ENCODE results near the gene RLN1.
A peak's percentile ranks its signal among the peaks of the same experiment; 100 is the strongest.
"Not testable (repeated sequence)": the region's sequence is repeated elsewhere in the genome, so short reads cannot be mapped to it uniquely, and the experiment has no call there.

RLN1 gene

DNA sequence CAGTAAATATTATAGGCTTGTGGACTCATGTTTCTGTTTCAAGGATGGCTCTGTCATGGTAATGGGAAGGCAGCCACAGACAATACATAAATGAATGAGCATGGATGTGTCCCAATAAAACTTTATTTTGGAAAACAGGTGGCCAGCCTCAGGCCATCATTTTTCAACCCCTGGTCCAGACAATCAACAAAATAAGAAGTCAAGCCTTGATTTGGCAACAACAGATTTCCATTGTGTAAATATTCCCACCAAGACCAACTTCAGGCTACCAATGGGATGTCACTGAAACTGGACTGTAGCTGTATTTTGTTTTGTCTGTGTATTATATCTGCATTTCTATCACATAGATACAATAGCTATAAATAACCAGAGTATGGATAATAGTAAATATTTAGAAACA is 20.7 kb upstream of the RLN1 start:
- no peaks in the 10 kb centered on the region for H3K27me3 ChIP-seq (ENCODE audit: control insufficient read depth, insufficient read depth, low read length)
- DNase-seq (ENCODE audit: low read depth, low spot score) = no peak
- no peaks in the 10 kb centered on the region for H3K36me3 ChIP-seq (ENCODE audit: control insufficient read depth, insufficient read depth, low read length)
- no peaks in the 10 kb centered on the region for H3K9me3 ChIP-seq (ENCODE audit: control insufficient read depth, insufficient read depth, low read length)
- no peaks in the 10 kb centered on the region for H3K4me1 ChIP-seq (ENCODE audit: control insufficient read depth, insufficient read depth, low read length)
- H3K27ac ChIP-seq (ENCODE audit: low read length) = no peak overlapping the region
- no peak overlapping the region for H3K4me3 ChIP-seq (ENCODE audit: low read length)

DNA sequence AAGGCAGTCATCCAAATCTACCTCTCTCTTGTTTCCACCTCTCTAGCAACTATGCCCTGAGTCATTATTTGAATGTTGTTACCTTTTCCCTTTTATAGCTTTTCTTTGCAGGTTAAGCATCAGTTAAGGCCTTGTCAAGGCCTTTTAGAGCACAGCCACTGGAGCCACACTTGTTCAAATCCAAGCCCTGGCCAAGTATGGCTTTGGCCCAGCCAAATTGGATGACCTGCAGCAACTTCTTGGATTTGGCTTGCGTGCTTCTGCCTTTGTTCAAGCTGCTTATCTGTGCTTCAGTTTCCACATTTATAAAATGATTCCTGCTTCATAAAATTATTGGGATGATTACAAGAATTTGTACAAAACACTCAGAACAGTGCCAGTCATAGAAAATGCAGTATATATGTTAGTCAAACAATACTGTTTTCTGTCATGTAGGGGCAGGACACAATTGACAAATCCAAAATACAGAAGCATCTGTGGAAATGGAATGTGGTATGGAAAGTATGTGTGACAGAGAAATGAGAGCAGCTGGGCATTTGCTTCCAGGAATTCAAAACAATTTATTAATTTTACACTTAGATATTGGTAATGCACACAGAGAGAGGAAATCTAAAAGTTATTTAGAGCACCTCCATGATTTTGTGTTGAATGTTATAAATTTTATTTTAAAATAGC is 17.9 kb upstream of the RLN1 start:
- Histone ChIP-seq H3K27me3 (ENCODE audit: control insufficient read depth, insufficient read depth, low read length) (no peaks in the 10 kb centered on the region), H3K36me3 (ENCODE audit: control insufficient read depth, insufficient read depth, low read length) (no peaks in the 10 kb centered on the region), H3K9me3 (ENCODE audit: control insufficient read depth, insufficient read depth, low read length) (no peaks in the 10 kb centered on the region), H3K27ac (ENCODE audit: low read length) (no peak overlapping the region), H3K4me1 (ENCODE audit: control insufficient read depth, insufficient read depth, low read length) (no peaks in the 10 kb centered on the region), H3K4me3 (ENCODE audit: low read length) (no peak overlapping the region)
- no CpG with 5 or more reads among the region's 1 CpG for WGBS (ENCODE audit: insufficient coverage, insufficient read length)
- DNase-seq (ENCODE audit: low read depth, low spot score) = no peak

- no peak for DNase-seq (ENCODE audit: low read depth, low spot score)
- Histone ChIP-seq H3K27me3 (ENCODE audit: control insufficient read depth, insufficient read depth, low read length) (no peaks in the 10 kb centered on the region), H3K27ac (ENCODE audit: low read length) (no peak overlapping the region), H3K9me3 (ENCODE audit: control insufficient read depth, insufficient read depth, low read length) (no peaks in the 10 kb centered on the region), H3K36me3 (ENCODE audit: control insufficient read depth, insufficient read depth, low read length) (no peaks in the 10 kb centered on the region), H3K4me3 (ENCODE audit: low read length) (no peak overlapping the region), H3K4me1 (ENCODE audit: control insufficient read depth, insufficient read depth, low read length) (no peaks in the 10 kb centered on the region)
- no CpG with 5 or more reads among the region's 2 CpGs for WGBS (ENCODE audit: insufficient coverage, insufficient read length)
Observed at GRCh38 chr9:5355817-5356216, 16.1 kb upstream of the RLN1 start.

DNA sequence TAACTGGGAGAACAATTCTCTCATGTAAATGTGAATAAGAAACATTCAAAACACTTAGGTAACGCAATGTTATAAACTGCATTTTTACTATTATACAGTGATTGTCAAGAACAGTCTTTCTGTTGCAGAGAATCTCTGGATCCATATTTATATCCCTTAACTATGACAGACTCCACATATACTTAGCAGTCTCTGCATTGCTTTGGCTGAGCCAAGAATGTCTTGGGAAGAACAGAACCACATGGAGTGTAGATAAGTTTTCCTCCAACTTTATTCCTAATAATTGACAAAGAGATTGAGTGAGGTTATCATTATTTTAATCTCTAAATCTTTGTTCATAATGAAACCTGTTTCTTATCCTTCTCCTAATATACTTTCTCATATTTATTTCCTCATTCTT is 15.6 kb upstream of the RLN1 start:
- no peak for DNase-seq (ENCODE audit: low read depth, low spot score)
- Histone ChIP-seq H3K27ac (ENCODE audit: low read length) (no peak overlapping the region), H3K36me3 (ENCODE audit: control insufficient read depth, insufficient read depth, low read length) (no peaks in the 10 kb centered on the region), H3K4me3 (ENCODE audit: low read length) (no peak overlapping the region), H3K9me3 (ENCODE audit: control insufficient read depth, insufficient read depth, low read length) (no peaks in the 10 kb centered on the region), H3K27me3 (ENCODE audit: control insufficient read depth, insufficient read depth, low read length) (no peaks in the 10 kb centered on the region), H3K4me1 (ENCODE audit: control insufficient read depth, insufficient read depth, low read length) (no peaks in the 10 kb centered on the region)
- no CpG with 5 or more reads among the region's 1 CpG for WGBS (ENCODE audit: insufficient coverage, insufficient read length)

DNA sequence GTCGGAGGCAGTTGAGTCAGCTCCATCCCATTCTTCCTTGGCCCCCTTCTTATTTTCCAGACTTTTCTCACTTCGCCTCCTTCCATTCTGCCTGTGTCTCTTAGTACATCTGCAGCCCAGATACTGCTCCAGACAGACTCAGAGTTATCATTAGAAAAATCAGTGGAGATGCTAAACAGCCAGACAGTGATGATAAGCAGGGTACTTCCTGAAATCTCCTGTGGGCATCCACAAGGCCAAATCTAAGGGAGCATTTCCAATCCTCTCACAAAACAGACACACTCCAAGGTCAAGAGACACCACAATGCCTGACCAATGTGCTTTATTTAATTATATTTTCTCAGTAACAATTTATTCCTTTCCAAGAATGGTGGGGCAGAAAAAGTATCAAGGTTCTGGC is 14.5 kb upstream of the RLN1 start:
- Histone ChIP-seq H3K27me3 (ENCODE audit: control insufficient read depth, insufficient read depth, low read length) (no peaks in the 10 kb centered on the region), H3K4me1 (ENCODE audit: control insufficient read depth, insufficient read depth, low read length) (no peaks in the 10 kb centered on the region), H3K9me3 (ENCODE audit: control insufficient read depth, insufficient read depth, low read length) (no peaks in the 10 kb centered on the region), H3K4me3 (ENCODE audit: low read length) (no peak overlapping the region), H3K36me3 (ENCODE audit: control insufficient read depth, insufficient read depth, low read length) (no peaks in the 10 kb centered on the region), H3K27ac (ENCODE audit: low read length) (no peak overlapping the region)
- no peak for DNase-seq (ENCODE audit: low read depth, low spot score)
- no CpG with 5 or more reads among the region's 2 CpGs for WGBS (ENCODE audit: insufficient coverage, insufficient read length)

GRCh38 chr9:5352637-5353248 is 13.1 kb upstream of the RLN1 start:
- no peak for DNase-seq (ENCODE audit: low read depth, low spot score)
- no peaks in the 10 kb centered on the region for H3K4me1 ChIP-seq (ENCODE audit: control insufficient read depth, insufficient read depth, low read length)
- H3K27ac ChIP-seq (ENCODE audit: low read length) = no peak overlapping the region
- WGBS (ENCODE audit: insufficient coverage, insufficient read length) = no CpG with 5 or more reads among the region's 1 CpG
- H3K4me3 ChIP-seq (ENCODE audit: low read length) = no peak overlapping the region
- H3K36me3 ChIP-seq (ENCODE audit: control insufficient read depth, insufficient read depth, low read length) = no peaks in the 10 kb centered on the region
- H3K9me3 ChIP-seq (ENCODE audit: control insufficient read depth, insufficient read depth, low read length) = no peaks in the 10 kb centered on the region
- H3K27me3 ChIP-seq (ENCODE audit: control insufficient read depth, insufficient read depth, low read length) = no peaks in the 10 kb centered on the region

- Histone ChIP-seq H3K27ac (ENCODE audit: low read length) (no peak overlapping the region), H3K9me3 (ENCODE audit: control insufficient read depth, insufficient read depth, low read length) (no peaks in the 10 kb centered on the region), H3K4me3 (ENCODE audit: low read length) (no peak overlapping the region), H3K4me1 (ENCODE audit: control insufficient read depth, insufficient read depth, low read length) (no peaks in the 10 kb centered on the region), H3K36me3 (ENCODE audit: control insufficient read depth, insufficient read depth, low read length) (no peaks in the 10 kb centered on the region), H3K27me3 (ENCODE audit: control insufficient read depth, insufficient read depth, low read length) (no peaks in the 10 kb centered on the region)
- no peak for DNase-seq (ENCODE audit: low read depth, low spot score)
- no CpG with 5 or more reads among the region's 4 CpGs for WGBS (ENCODE audit: insufficient coverage, insufficient read length)
Observed at GRCh38 chr9:5336688-5337087, 3.0 kb downstream of the RLN1 start.

GRCh38 chr9:5331276-5331675 is 8.4 kb downstream of the RLN1 start:
- not testable (repeated sequence) for H3K9me3 ChIP-seq (ENCODE audit: control insufficient read depth, insufficient read depth, low read length); H3K27ac ChIP-seq (ENCODE audit: low read length); H3K36me3 ChIP-seq (ENCODE audit: control insufficient read depth, insufficient read depth, low read length); DNase-seq (ENCODE audit: low read depth, low spot score); H3K27me3 ChIP-seq (ENCODE audit: control insufficient read depth, insufficient read depth, low read length); H3K4me3 ChIP-seq (ENCODE audit: low read length); H3K4me1 ChIP-seq (ENCODE audit: control insufficient read depth, insufficient read depth, low read length)
- no CpG with 5 or more reads among the region's 3 CpGs for WGBS (ENCODE audit: insufficient coverage, insufficient read length)

- H3K4me3 ChIP-seq (ENCODE audit: low read length) = no peak overlapping the region
- DNase-seq (ENCODE audit: low read depth, low spot score) = peak; percentile 78
- peaks cover 3% of the 10 kb centered on the region; the same call in 1 of the 2 replicates for H3K4me1 ChIP-seq (ENCODE audit: control insufficient read depth, insufficient read depth, low read length)
- no peaks in the 10 kb centered on the region for H3K27me3 ChIP-seq (ENCODE audit: control insufficient read depth, insufficient read depth, low read length)
- no CpG with 5 or more reads among the region's 10 CpGs for WGBS (ENCODE audit: insufficient coverage, insufficient read length)
- H3K36me3 ChIP-seq (ENCODE audit: control insufficient read depth, insufficient read depth, low read length) = no peaks in the 10 kb centered on the region
- no peak overlapping the region for H3K27ac ChIP-seq (ENCODE audit: low read length)
- H3K9me3 ChIP-seq (ENCODE audit: control insufficient read depth, insufficient read depth, low read length) = no peaks in the 10 kb centered on the region
Observed at GRCh38 chr9:5326893-5327548, 12.7 kb downstream of the RLN1 start.

DNA sequence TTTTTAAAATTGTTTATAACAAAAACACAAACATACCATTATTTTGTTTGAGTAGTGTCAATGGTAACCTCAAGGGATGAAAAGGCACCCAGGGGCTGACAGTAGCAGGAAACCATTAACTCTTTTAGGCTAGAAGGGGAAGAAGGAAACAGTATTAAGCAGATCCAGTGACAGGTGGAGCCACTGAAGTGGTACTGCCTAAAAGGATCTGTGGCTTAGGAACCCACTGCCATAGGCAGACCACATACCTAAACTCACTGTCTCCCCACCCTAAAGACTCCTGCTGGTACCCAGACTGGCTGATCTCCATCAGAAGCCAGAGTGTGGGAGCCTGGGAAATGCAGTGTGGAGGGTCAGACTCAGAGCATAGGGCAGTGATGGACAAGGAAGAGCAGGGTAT is 13.5 kb downstream of the RLN1 start:
- Histone ChIP-seq H3K27ac (ENCODE audit: low read length) (no peak overlapping the region), H3K4me1 (ENCODE audit: control insufficient read depth, insufficient read depth, low read length) (peaks cover 3% of the 10 kb centered on the region; the same call in 1 of the 2 replicates), H3K4me3 (ENCODE audit: low read length) (no peak overlapping the region), H3K9me3 (ENCODE audit: control insufficient read depth, insufficient read depth, low read length) (no peaks in the 10 kb centered on the region), H3K27me3 (ENCODE audit: control insufficient read depth, insufficient read depth, low read length) (no peaks in the 10 kb centered on the region), H3K36me3 (ENCODE audit: control insufficient read depth, insufficient read depth, low read length) (no peaks in the 10 kb centered on the region)
- no peak for DNase-seq (ENCODE audit: low read depth, low spot score)

DNA sequence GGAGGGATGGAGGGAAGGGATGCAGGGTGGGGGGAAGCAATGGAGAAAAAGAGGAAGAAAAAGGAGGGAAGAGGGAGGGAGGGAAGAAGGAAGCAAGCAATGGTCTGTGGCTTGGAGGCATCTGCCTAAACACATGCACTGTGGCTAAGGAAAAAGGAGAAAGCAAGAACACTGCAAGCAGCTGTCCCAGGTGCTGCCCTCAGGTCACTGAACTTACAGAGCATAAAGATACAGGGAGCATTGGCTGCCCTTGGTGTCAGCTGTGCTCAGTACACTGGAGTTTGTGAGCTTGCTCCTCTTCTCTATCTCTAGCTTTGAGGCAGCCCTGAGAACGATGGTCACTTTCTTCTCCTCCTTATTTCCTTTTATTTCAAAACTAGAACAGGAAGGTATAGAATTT is 18.1 kb downstream of the RLN1 start:
- not testable (repeated sequence) for H3K4me3 ChIP-seq (ENCODE audit: low read length); H3K27me3 ChIP-seq (ENCODE audit: control insufficient read depth, insufficient read depth, low read length); H3K9me3 ChIP-seq (ENCODE audit: control insufficient read depth, insufficient read depth, low read length); H3K4me1 ChIP-seq (ENCODE audit: control insufficient read depth, insufficient read depth, low read length); H3K27ac ChIP-seq (ENCODE audit: low read length); H3K36me3 ChIP-seq (ENCODE audit: control insufficient read depth, insufficient read depth, low read length); DNase-seq (ENCODE audit: low read depth, low spot score)
- no CpG with 5 or more reads among the region's 1 CpG for WGBS (ENCODE audit: insufficient coverage, insufficient read length)

All from iPS DF 6.9 (cell line).